Pancreas (tissue), 10 donors: ENCODE data around the gene PITPNM1. TPM values are rescaled to one million over a fixed set of nuclear protein-coding genes. Genes with fewer than 3 reads are reported as not detected.
A peak's percentile ranks its signal among the peaks of the same experiment; 100 is the strongest.
"Not testable (repeated sequence)": the region's sequence is repeated elsewhere in the genome, so short reads cannot be mapped to it uniquely, and the experiment has no call there.

Source experiments
- ATAC-seq, 4 donors: fragments of 200-7000 bp; cut with Tn5 transposase; one replicate each; pipeline versions ENCODE4 v1.8.0 to v1.9.1; 2020; ENCODE audit warnings: mild to moderate bottlenecking in 4 of 4, moderate library complexity in 4 of 4
- DNase-seq, 6 donors: peaks; one replicate each; pipeline ENCODE4 v3.0.0-alpha.2; 2020
- FAIRE-seq: peaks from 2 replicates; lab custom pipeline; 2012; peaks lifted over from hg19 to GRCh38; lab: Jason Lieb, UNC
- H3K27ac ChIP-seq, 4 donors: fragments of 200-600 bp; sonication (generic); 1 replicate in 3 of 4; 2 replicates in 1 of 4; pipeline versions ENCODE4 v1.5.0 to v1.8.0; 2020
- H3K27me3 ChIP-seq, 4 donors: fragments of 200-600 bp; one replicate each; pipeline ENCODE4 v1.8.0; 2021
- H3K36me3 ChIP-seq, 3 donors: fragments of 200-600 bp; sonication (generic) in 1 of 3; one replicate each; pipeline versions ENCODE4 v1.5.0 to v1.8.0; 2020 to 2021
- H3K4me1 ChIP-seq, 3 donors: fragments of 200-600 bp; one replicate each; pipeline ENCODE4 v1.8.0; 2021
- H3K4me3 ChIP-seq, 4 donors: fragments of 200-600 bp; sonication (generic) in 2 of 4; one replicate each; pipeline versions ENCODE4 v1.5.0 to v1.8.0; 2020 to 2021
- H3K9me3 ChIP-seq, 4 donors: fragments of 200-600 bp; one replicate each; pipeline ENCODE4 v1.8.0; 2021
- WGBS, 2 donors: extraction: QIAGEN DNeasy Blood & Tissue Kit; methylation state at CpG; one replicate each; pipeline ENCODE4 v1.1.7; 2013; 5-methylcytosine and 5-hydroxymethylcytosine counted together
- intact Hi-C, 3 donors: fragments of 100-400 bp; cut with DNase I; formaldehyde crosslinking; loops; one replicate each; pipeline versions ENCODE4 v1.11.1 to v1.14.2; 2022
- polyA plus RNA-seq, 2 donors: library from polyadenylated mRNA; stranded (reverse); fragments of 200-250 nt; gene quantifications; one replicate each; pipeline ENCODE4 v1.2.3, GENCODE V29; 2013
- total RNA-seq, 6 donors: library from RNA; stranded (reverse); fragmentation: NEBNext Ultra II Directional in 4 of 6; extraction: Animal tissue kit (Norgen Biotek cat#: 25700) in 4 of 6; gene quantifications; one replicate each; pipeline versions ENCODE4 v1.2.1 to v1.2.4, GENCODE V29; 2021 to 2023
- TF ChIP-seq, protein P1 (sequence below), 4 donors: fragments of 200-600 bp; sonication (generic) in 3 of 4; IDR thresholded peaks; one replicate each; pipeline versions ENCODE4 v1.5.0 to v1.8.0; 2021; ENCODE audit warnings: antibody characterized with exemption in 4 of 4
- donor health status: healthy with polysubstance abuse.
- donor health status: DM: no; HTN: no; CAD: no; lungs with moderate emphysema.
- donor health status: DM: no; HTN: no; CAD: no.
- donor health status: control.
- donor health status: control.
- donor health status: Bipolar disorder and iron deficiency.
- donor health status: DM: yes; HTN: yes; CAD: no.
- donor health status: DM: no; HTN: no; CAD: no.
- donor health status: DM: no; HTN: no; CAD: no.
- donor health status: DM: yes; HTN: yes; CAD: no.

Gene PITPNM1
- total and polyA plus RNA-seq, 8 donors: 10.2 to 35.7 (median 24.3) TPM

DNA sequence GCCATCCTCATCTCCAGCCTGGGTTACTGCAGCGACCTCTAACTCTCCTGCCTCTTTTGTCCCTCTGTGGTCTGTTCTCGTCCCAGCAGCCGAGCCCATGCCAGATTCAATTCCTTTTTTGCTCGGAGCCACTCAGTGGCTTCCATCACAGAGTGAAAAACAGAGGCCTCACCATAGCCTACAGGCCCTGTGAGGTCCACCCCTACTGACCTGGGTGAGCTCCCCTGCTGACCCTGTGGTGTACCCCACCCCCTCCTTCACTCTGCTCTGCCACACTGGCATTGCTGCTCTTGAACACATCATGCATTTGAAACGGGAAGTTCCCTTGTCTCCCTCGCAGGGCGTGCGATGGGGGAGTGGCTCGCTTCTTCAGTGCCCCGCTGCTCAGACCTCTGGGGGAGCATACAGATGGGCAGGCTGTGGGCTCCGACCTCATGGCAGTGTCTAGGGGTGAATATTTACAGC lies 20.3 kb downstream of the PITPNM1 start:
- 85 to 94% methylated on average over 11 of the region's 11 CpGs for WGBS, 2 donors
- TF ChIP-seq, protein P1, sequence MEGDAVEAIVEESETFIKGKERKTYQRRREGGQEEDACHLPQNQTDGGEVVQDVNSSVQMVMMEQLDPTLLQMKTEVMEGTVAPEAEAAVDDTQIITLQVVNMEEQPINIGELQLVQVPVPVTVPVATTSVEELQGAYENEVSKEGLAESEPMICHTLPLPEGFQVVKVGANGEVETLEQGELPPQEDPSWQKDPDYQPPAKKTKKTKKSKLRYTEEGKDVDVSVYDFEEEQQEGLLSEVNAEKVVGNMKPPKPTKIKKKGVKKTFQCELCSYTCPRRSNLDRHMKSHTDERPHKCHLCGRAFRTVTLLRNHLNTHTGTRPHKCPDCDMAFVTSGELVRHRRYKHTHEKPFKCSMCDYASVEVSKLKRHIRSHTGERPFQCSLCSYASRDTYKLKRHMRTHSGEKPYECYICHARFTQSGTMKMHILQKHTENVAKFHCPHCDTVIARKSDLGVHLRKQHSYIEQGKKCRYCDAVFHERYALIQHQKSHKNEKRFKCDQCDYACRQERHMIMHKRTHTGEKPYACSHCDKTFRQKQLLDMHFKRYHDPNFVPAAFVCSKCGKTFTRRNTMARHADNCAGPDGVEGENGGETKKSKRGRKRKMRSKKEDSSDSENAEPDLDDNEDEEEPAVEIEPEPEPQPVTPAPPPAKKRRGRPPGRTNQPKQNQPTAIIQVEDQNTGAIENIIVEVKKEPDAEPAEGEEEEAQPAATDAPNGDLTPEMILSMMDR (IDR thresholded peaks at IDR 0.05): no peak
- Histone ChIP-seq H3K4me1 (peaks cover 5 to 11% (median 11%) of the 10 kb centered on the region in 3 donors), H3K9me3 (no peaks in the 10 kb centered on the region), H3K4me3 (no peak overlapping the region), H3K36me3 (no peaks in the 10 kb centered on the region), H3K27me3 (no peaks in the 10 kb centered on the region), H3K27ac (no peak overlapping the region)
- peak in 2 of 6 donors; percentile 16 to 43 for DNase-seq
- FAIRE-seq: no peak
- no peak for ATAC-seq
- intact Hi-C loops: no loop called here

GRCh38 chr11:67483831-67484665 lies 21.1 kb downstream of the PITPNM1 start:
- 87 to 88% methylated on average over 16 of the region's 16 CpGs for WGBS, 2 donors
- H3K27ac ChIP-seq: peak overlapping the region in 1 of 4 donors; percentile 73
- H3K4me3 ChIP-seq: peak overlapping the region in 2 of 4 donors; percentile 53 to 62
- DNase-seq (peak in 2 of 6 donors; percentile 46 to 65), FAIRE-seq (no peak), ATAC-seq (no peak)
- H3K9me3 ChIP-seq: no peaks in the 10 kb centered on the region
- TF ChIP-seq, protein P1 (IDR thresholded peaks at IDR 0.05): no peak
- no peaks in the 10 kb centered on the region for H3K36me3 ChIP-seq
- no peaks in the 10 kb centered on the region for H3K27me3 ChIP-seq
- intact Hi-C loops: no loop called here
- peaks cover 5 to 11% (median 11%) of the 10 kb centered on the region in 3 donors for H3K4me1 ChIP-seq

DNA sequence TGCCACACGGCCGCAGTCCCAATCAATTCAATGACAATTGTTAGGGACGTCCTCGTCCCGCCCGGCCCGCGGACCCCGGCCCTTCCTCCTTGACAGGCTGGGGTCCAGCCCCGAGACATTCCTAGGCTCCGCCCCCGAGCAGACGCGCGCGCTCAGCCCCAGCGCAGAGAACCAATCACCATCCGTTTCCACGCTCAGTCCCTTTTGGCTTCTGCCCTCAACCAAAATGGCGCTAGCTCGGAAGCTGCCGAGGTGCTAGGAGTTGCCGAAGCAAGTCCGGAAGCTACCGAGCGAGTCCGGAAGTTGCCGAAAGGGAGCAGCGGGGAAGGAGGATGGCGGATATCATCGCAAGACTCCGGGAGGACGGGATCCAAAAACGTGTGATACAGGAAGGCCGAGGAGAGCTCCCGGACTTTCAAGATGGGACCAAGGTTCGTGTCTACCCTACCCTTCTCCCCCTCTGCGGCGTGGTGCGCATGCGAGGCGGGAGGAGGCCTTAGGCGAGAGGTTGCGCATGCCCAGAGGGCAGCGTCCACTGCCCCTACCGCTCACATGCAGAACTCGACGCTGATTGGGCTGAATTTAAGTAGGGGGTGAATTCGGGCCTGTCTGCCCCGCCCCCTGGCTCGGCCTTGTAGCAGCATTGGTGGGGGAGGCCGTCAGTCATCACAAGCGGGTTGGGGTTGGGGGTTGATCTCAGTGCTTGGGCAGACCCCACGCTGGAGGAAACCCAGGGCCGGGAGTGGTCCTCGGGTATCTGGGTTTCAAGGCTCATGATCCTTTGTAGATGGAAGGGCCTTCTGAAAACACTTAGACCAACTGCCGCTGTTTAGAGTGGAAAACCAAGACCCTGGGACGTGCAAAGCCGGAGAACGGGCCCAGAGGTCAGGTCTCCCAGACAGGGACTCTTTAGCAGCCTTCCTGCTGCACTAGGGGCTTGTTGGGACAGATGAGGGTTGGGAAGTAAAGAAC lies 22.1 kb downstream of the PITPNM1 start, which contains the start of gene AIP:
Gene AIP, plus strand, starts transcription at position 200 of the 972 bp plus-strand sequence. Its CDS starts 133 bp downstream, at position 333.
- peak; percentile 94 to 99 (median 98) for DNase-seq
- WGBS, 2 donors: 10 to 11% methylated on average over 55 to 60 of the region's 60 CpGs
- FAIRE-seq: no peak
- TF ChIP-seq, protein P1 (IDR thresholded peaks at IDR 0.05): no peak
- peak within 1 kb of the TSS; percentile 57 to 87 (median 65) for H3K27ac ChIP-seq
- H3K4me1 ChIP-seq: peaks cover 5 to 11% (median 11%) of the 10 kb centered on the region in 3 donors
- intact Hi-C loops: no loop called here
- ATAC-seq: peak; percentile 97 to 99 (median 98)
- H3K4me3 ChIP-seq: peak within 1 kb of the TSS; percentile 20 to 62 (median 48)
- no peaks in the 10 kb centered on the region for H3K36me3 ChIP-seq
- no peaks in the 10 kb centered on the region for H3K9me3 ChIP-seq
- H3K27me3 ChIP-seq: no peaks in the 10 kb centered on the region

DNA sequence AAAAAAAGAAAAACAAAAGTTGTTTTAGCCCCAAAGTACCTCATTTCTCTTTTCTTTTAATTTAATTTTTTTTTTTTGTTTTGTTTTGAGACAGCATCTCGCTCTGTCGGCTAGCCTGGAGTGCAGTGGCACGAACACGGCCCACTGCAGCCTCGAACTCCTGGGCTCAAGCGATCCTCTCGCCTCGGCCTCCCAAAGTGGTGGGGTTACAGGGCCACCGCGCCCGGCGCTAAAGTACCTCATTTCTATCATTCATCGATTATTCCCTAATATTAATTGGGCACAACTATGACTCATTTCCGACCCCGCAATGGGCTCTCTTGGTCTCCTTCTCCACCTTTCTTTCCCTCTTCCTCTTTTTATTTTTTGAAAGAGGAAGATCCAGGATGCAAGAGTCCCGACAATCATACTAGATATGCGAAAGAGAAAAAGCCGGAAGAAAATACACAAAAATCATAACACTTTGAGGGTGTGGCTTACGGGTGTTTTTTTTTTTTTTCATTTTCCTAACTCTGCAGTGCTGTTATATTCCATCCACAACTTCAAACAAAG lies 22.8 kb downstream of the PITPNM1 start:
- peak; percentile 44 to 55 (median 53) for ATAC-seq
- intact Hi-C loops: no loop called here
- DNase-seq: peak in 2 of 6 donors; percentile 27 to 33
- Histone ChIP-seq H3K36me3 (no peaks in the 10 kb centered on the region), H3K27ac (peak overlapping the region; percentile 57 to 87 (median 65)), H3K27me3 (no peaks in the 10 kb centered on the region), H3K4me3 (peak overlapping the region; percentile 20 to 62 (median 48)), H3K9me3 (no peaks in the 10 kb centered on the region), H3K4me1 (peaks cover 5 to 11% (median 11%) of the 10 kb centered on the region in 3 donors)
- 41 to 44% methylated on average over 19 of the region's 19 CpGs for WGBS, 2 donors
- FAIRE-seq: no peak
- TF ChIP-seq, protein P1 (IDR thresholded peaks at IDR 0.05): no peak

GRCh38 chr11:67477344-67478050 lies 27.7 kb downstream of the PITPNM1 start:
- not testable (repeated sequence) for FAIRE-seq
- 76 to 84% methylated on average over 12 to 14 of the region's 16 CpGs for WGBS, 2 donors

DNA sequence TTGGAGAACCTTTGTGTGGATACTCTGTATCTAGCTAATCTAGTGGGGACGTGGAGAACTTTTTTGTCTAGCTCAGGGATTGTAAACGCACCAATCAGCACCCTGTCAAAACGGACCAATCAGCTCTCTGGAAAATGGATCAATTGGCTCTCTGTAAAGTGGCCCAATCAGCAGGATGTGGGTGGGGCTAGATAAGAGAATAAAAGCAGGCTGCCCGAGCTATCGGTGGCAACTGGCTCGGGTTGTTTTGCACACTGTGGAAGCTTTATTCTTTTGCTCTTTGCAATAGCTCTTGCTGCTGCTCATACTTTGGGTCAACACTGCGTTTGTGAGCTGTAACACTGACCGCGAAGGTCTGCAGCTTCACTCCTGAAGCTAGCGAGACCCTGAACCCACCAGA lies 28.5 kb downstream of the PITPNM1 start:
- H3K9me3 ChIP-seq, H3K27me3 ChIP-seq, H3K27ac ChIP-seq, FAIRE-seq, intact Hi-C loops, DNase-seq, H3K4me3 ChIP-seq, ATAC-seq, H3K4me1 ChIP-seq, H3K36me3 ChIP-seq: not testable (repeated sequence)
- WGBS, 2 donors: 64 to 68% methylated on average over 10 of the region's 10 CpGs

More at GRCh38 chr11:67477344-67478050, 27.7 kb downstream of the PITPNM1 start:
- H3K27me3 ChIP-seq, DNase-seq, H3K27ac ChIP-seq, ATAC-seq, H3K9me3 ChIP-seq, intact Hi-C loops, H3K4me1 ChIP-seq, H3K36me3 ChIP-seq, H3K4me3 ChIP-seq: not testable (repeated sequence)
